Measurements from ENCODE around the gene BYSL. TPM values are rescaled to one million over a fixed set of nuclear protein-coding genes. Genes with fewer than 3 reads are reported as not detected.

The BYSL gene
- total RNA-seq, 2 experiments from 2014 or later = 36.1 to 54.5 TPM

DNA sequence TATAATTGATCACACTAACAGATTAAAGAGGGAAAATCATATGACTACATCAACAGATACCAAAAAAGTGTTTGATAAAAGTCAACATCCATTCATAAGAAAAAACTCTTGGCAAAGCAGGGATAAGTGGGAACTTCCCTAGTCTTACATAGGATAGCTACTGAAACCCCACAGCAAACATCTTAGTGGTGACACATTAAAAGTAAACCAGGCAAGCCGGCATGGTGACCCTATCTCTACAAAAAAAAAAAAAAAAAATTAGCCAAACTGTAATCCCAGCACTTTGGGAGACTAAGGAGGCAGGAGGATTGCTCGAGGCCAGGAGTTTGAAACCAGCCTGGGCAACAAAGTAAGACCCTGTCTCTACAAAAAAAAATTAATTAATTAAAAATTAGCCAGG is 34.1 kb downstream of the BYSL start:
- Histone ChIP-seq H3K4me2 (ENCODE audit: low read length) (no peak overlapping the region), H3K4me1 (ENCODE audit: insufficient read depth, low read length, poor library complexity, severe bottlenecking) (no peaks in the 10 kb centered on the region), H3K27ac (ENCODE audit: low read depth, low read length, poor library complexity, severe bottlenecking) (no peak overlapping the region), H3K4me3 (ENCODE audit: low read depth, low read length, poor library complexity, severe bottlenecking) (no peak overlapping the region), H3K9me2 (ENCODE audit: insufficient read depth, low read length) (no peaks in the 10 kb centered on the region), H3K9me3 (ENCODE audit: low read length) (0 out of 2 replicates have a peak, but pooled peaks cover 5% of the 10 kb centered on the region), H3K79me2 (ENCODE audit: insufficient read depth, low read depth, low read length) (no peaks in the 10 kb centered on the region), H2AFZ (ENCODE audit: low read length) (no peak overlapping the region), H4K20me1 (ENCODE audit: insufficient read depth, low read length) (no peaks in the 10 kb centered on the region), H3K36me3 (ENCODE audit: insufficient read depth, low read length) (no peaks in the 10 kb centered on the region)
- ChIA-PET CTCF (ENCODE audit: unreplicated experiment) (no interaction called here), POLR2A (interaction anchor here (0.9 to 1.7 kb wide), 4 partner anchors 9 to 13 kb away, joined by 4 to 7 read pairs (median 5); no protein-coding TSS in a partner anchor)
- no TSS peak for BruUV-seq (replicated peaks)
- TF ChIP-seq, protein P1, sequence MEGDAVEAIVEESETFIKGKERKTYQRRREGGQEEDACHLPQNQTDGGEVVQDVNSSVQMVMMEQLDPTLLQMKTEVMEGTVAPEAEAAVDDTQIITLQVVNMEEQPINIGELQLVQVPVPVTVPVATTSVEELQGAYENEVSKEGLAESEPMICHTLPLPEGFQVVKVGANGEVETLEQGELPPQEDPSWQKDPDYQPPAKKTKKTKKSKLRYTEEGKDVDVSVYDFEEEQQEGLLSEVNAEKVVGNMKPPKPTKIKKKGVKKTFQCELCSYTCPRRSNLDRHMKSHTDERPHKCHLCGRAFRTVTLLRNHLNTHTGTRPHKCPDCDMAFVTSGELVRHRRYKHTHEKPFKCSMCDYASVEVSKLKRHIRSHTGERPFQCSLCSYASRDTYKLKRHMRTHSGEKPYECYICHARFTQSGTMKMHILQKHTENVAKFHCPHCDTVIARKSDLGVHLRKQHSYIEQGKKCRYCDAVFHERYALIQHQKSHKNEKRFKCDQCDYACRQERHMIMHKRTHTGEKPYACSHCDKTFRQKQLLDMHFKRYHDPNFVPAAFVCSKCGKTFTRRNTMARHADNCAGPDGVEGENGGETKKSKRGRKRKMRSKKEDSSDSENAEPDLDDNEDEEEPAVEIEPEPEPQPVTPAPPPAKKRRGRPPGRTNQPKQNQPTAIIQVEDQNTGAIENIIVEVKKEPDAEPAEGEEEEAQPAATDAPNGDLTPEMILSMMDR (conservative IDR thresholded peaks at IDR 0.05; ENCODE audit: low read length) = no peak
- TF ChIP-seq EZH2phosphoT487 (IDR thresholded peaks at IDR 0.05; ENCODE audit: borderline replicate concordance, low read depth, low read length) = no peak
- no peak for DNase-seq (ENCODE audit: low spot score)
- intact Hi-C loops (cut with micrococcal nuclease; ENCODE audit: unreplicated experiment) = no loop called here

DNA sequence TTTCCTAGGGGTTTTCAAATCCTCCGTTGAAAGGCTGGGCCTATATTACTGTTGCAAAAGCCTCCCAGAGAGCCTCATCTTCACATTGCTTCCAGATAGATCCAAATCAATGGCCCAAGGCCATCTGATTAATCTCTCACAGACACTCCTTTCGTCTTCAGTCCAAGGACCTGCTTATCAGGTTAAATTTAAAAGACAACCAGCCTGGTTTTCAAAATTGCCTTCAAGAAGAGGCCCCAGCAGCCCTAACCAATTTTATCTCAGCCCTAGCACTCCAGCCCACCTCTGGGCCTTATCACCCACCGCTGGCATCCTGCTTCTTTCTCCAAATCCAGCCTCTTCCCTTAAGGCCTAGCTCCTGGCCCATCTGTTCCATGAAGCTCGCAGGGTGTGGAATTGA is 35.8 kb downstream of the BYSL start:
- Histone ChIP-seq H2AFZ (ENCODE audit: low read length) (no peak overlapping the region), H3K4me3 (ENCODE audit: low read depth, low read length, poor library complexity, severe bottlenecking) (no peak overlapping the region), H3K36me3 (ENCODE audit: insufficient read depth, low read length) (no peaks in the 10 kb centered on the region), H3K9me3 (ENCODE audit: low read length) (0 out of 2 replicates have a peak, but pooled peaks cover 5% of the 10 kb centered on the region), H3K9me2 (ENCODE audit: insufficient read depth, low read length) (no peaks in the 10 kb centered on the region), H4K20me1 (ENCODE audit: insufficient read depth, low read length) (no peaks in the 10 kb centered on the region), H3K79me2 (ENCODE audit: insufficient read depth, low read depth, low read length) (no peaks in the 10 kb centered on the region), H3K27ac (ENCODE audit: low read depth, low read length, poor library complexity, severe bottlenecking) (no peak overlapping the region), H3K4me2 (ENCODE audit: low read length) (no peak overlapping the region), H3K4me1 (ENCODE audit: insufficient read depth, low read length, poor library complexity, severe bottlenecking) (peaks cover 6% of the 10 kb centered on the region)
- BruUV-seq (replicated peaks) = no TSS peak
- no peak for DNase-seq (ENCODE audit: low spot score)
- ChIA-PET POLR2A (interaction anchor here (0.6 kb wide), 1 partner anchor 83 kb away, joined by 3 read pairs; no protein-coding TSS in a partner anchor), CTCF (ENCODE audit: unreplicated experiment) (no interaction called here)
- intact Hi-C loops (cut with micrococcal nuclease; ENCODE audit: unreplicated experiment) = no loop called here
- TF ChIP-seq, protein P1 (conservative IDR thresholded peaks at IDR 0.05; ENCODE audit: low read length) = no peak
- TF ChIP-seq EZH2phosphoT487 (IDR thresholded peaks at IDR 0.05; ENCODE audit: borderline replicate concordance, low read depth, low read length) = no peak

DNA sequence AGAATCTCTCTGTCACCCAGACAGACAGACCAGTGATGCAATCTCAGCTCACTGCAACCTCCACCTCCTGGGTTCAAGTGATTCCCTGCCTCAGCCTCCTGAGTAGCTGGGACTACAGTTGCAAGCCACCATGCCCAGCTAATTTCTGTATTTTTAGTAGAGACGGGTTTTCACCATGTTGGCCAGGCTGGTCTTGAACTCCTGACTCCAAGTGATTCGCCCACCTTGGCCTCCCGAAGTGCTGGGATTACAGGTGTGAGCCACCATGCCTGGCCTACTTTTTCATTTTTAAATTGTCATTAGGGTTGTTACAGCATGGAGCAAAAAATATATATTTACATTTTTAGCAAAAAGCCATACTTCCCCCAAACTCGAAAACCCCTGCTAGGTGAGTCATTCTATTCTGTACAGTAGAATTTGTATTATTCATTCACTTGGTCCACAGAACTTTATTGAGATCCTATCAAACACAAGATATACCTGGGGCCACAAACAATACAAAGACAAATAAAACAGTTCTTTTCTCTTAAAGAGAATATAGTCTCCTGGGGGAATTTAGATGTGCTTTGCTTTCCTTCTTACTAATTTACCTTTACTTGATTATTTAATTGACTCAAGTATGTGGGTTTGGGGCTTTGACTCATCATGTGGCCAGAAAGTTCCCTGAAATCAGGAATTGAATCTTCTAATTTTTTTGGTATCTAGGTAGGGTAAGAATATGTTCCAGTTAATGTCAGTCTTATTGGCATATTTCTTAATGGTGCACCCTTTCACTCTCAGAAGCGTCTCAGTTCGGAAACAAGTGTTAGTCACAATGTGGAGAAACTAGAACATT is 36.9 kb downstream of the BYSL start:
- H3K4me3 ChIP-seq (ENCODE audit: low read depth, low read length, poor library complexity, severe bottlenecking) = no peak overlapping the region
- intact Hi-C loops (cut with micrococcal nuclease; ENCODE audit: unreplicated experiment) = no loop called here
- no peak overlapping the region for H3K4me2 ChIP-seq (ENCODE audit: low read length)
- no peaks in the 10 kb centered on the region for H4K20me1 ChIP-seq (ENCODE audit: insufficient read depth, low read length)
- H3K27ac ChIP-seq (ENCODE audit: low read depth, low read length, poor library complexity, severe bottlenecking) = no peak overlapping the region
- CTCF ChIA-PET (ENCODE audit: unreplicated experiment) = no interaction called here
- 0 out of 2 replicates have a peak, but pooled peaks cover 5% of the 10 kb centered on the region for H3K9me3 ChIP-seq (ENCODE audit: low read length)
- no peaks in the 10 kb centered on the region for H3K9me2 ChIP-seq (ENCODE audit: insufficient read depth, low read length)
- H3K79me2 ChIP-seq (ENCODE audit: insufficient read depth, low read depth, low read length) = no peaks in the 10 kb centered on the region
- no peaks in the 10 kb centered on the region for H3K36me3 ChIP-seq (ENCODE audit: insufficient read depth, low read length)
- no peak for TF ChIP-seq EZH2phosphoT487 (IDR thresholded peaks at IDR 0.05; ENCODE audit: borderline replicate concordance, low read depth, low read length)
- TF ChIP-seq, protein P1 (conservative IDR thresholded peaks at IDR 0.05; ENCODE audit: low read length) = no peak
- DNase-seq (ENCODE audit: low spot score) = no peak
- H3K4me1 ChIP-seq (ENCODE audit: insufficient read depth, low read length, poor library complexity, severe bottlenecking) = peaks cover 6% of the 10 kb centered on the region
- H2AFZ ChIP-seq (ENCODE audit: low read length) = no peak overlapping the region
- no TSS peak for BruUV-seq (replicated peaks)
- POLR2A ChIA-PET = interaction anchor here (0.6 kb wide), 1 partner anchor 82 kb away, joined by 3 read pairs; no protein-coding TSS in a partner anchor
